Measurements from ENCODE around the gene MELK.

Gene MELK

GRCh38 chr9:36665921-36666431 is 93.3 kb downstream of the MELK start:
- peaks cover 9% of the 10 kb centered on the region for H3K4me1 ChIP-seq (ENCODE audit: control insufficient read depth, insufficient read depth, low read length, poor library complexity, severe bottlenecking)
- no peak overlapping the region for H3K4me3 ChIP-seq (ENCODE audit: extremely low read depth, insufficient read depth, low read length, poor library complexity, severe bottlenecking)
- peaks cover 54% of the 10 kb centered on the region for H3K36me3 ChIP-seq (ENCODE audit: control insufficient read depth, insufficient read depth, low read length)
- peak overlapping the region; percentile 41 for H3K27ac ChIP-seq (ENCODE audit: low read depth, low read length, severe bottlenecking)
- WGBS, 2 experiments (ENCODE audit: insufficient coverage in 2 of 2): 95 to 96% methylated on average over 3 of the region's 3 CpGs
- H3K9me3 ChIP-seq (ENCODE audit: control insufficient read depth, low read length): no peaks in the 10 kb centered on the region

- no peaks in the 10 kb centered on the region for H3K9me3 ChIP-seq (ENCODE audit: control insufficient read depth, low read length)
- peaks cover 77% of the 10 kb centered on the region for H3K36me3 ChIP-seq (ENCODE audit: control insufficient read depth, insufficient read depth, low read length)
- H3K27ac ChIP-seq (ENCODE audit: low read depth, low read length, severe bottlenecking): no peak overlapping the region
- peaks cover under 1% of the 10 kb centered on the region for H3K4me1 ChIP-seq (ENCODE audit: control insufficient read depth, insufficient read depth, low read length, poor library complexity, severe bottlenecking)
- WGBS, 2 experiments (ENCODE audit: insufficient coverage in 2 of 2): 100% methylated on average over 3 of the region's 3 CpGs
- no peak overlapping the region for H3K4me3 ChIP-seq (ENCODE audit: extremely low read depth, insufficient read depth, low read length, poor library complexity, severe bottlenecking)
Observed at GRCh38 chr9:36671561-36671960, 98.9 kb downstream of the MELK start.

GRCh38 chr9:36676091-36676490 is 103.4 kb downstream of the MELK start:
- Histone ChIP-seq H3K9me3 (ENCODE audit: control insufficient read depth, low read length) (no peaks in the 10 kb centered on the region), H3K27ac (ENCODE audit: low read depth, low read length, severe bottlenecking) (no peak overlapping the region), H3K36me3 (ENCODE audit: control insufficient read depth, insufficient read depth, low read length) (peaks cover 76% of the 10 kb centered on the region), H3K4me1 (ENCODE audit: control insufficient read depth, insufficient read depth, low read length, poor library complexity, severe bottlenecking) (no peaks in the 10 kb centered on the region), H3K4me3 (ENCODE audit: extremely low read depth, insufficient read depth, low read length, poor library complexity, severe bottlenecking) (no peak overlapping the region)
- WGBS, 2 experiments (ENCODE audit: insufficient coverage in 2 of 2): 80 to 100% methylated on average over 1 of the region's 1 CpG

- H3K9me3 ChIP-seq (ENCODE audit: control insufficient read depth, low read length): no peaks in the 10 kb centered on the region
- no peak overlapping the region for H3K4me3 ChIP-seq (ENCODE audit: extremely low read depth, insufficient read depth, low read length, poor library complexity, severe bottlenecking)
- 97 to 100% methylated on average over 5 to 7 of the region's 8 CpGs for WGBS, 2 experiments (ENCODE audit: insufficient coverage in 2 of 2)
- no peak overlapping the region for H3K27ac ChIP-seq (ENCODE audit: low read depth, low read length, severe bottlenecking)
- peaks cover 68% of the 10 kb centered on the region for H3K36me3 ChIP-seq (ENCODE audit: control insufficient read depth, insufficient read depth, low read length)
- H3K4me1 ChIP-seq (ENCODE audit: control insufficient read depth, insufficient read depth, low read length, poor library complexity, severe bottlenecking): no peaks in the 10 kb centered on the region
Observed at GRCh38 chr9:36676778-36677485, 104.2 kb downstream of the MELK start.

GRCh38 chr9:36677611-36678010 is 104.9 kb downstream of the MELK start:
- no peak overlapping the region for H3K4me3 ChIP-seq (ENCODE audit: extremely low read depth, insufficient read depth, low read length, poor library complexity, severe bottlenecking)
- no CpG with 5 or more reads among the region's 2 CpGs for WGBS, 2 experiments (ENCODE audit: insufficient coverage in 2 of 2)
- H3K27ac ChIP-seq (ENCODE audit: low read depth, low read length, severe bottlenecking): no peak overlapping the region
- H3K9me3 ChIP-seq (ENCODE audit: control insufficient read depth, low read length): no peaks in the 10 kb centered on the region
- H3K4me1 ChIP-seq (ENCODE audit: control insufficient read depth, insufficient read depth, low read length, poor library complexity, severe bottlenecking): no peaks in the 10 kb centered on the region
- H3K36me3 ChIP-seq (ENCODE audit: control insufficient read depth, insufficient read depth, low read length): peaks cover 62% of the 10 kb centered on the region

GRCh38 chr9:36679710-36680109 is 107.0 kb downstream of the MELK start:
- H3K27ac ChIP-seq (ENCODE audit: low read depth, low read length, severe bottlenecking): no peak overlapping the region
- H3K36me3 ChIP-seq (ENCODE audit: control insufficient read depth, insufficient read depth, low read length): peaks cover 44% of the 10 kb centered on the region
- no peaks in the 10 kb centered on the region for H3K4me1 ChIP-seq (ENCODE audit: control insufficient read depth, insufficient read depth, low read length, poor library complexity, severe bottlenecking)
- H3K9me3 ChIP-seq (ENCODE audit: control insufficient read depth, low read length): no peaks in the 10 kb centered on the region
- H3K4me3 ChIP-seq (ENCODE audit: extremely low read depth, insufficient read depth, low read length, poor library complexity, severe bottlenecking): no peak overlapping the region
- 80 to 100% methylated on average over 1 of the region's 2 CpGs for WGBS, 2 experiments (ENCODE audit: insufficient coverage in 2 of 2)

- no peaks in the 10 kb centered on the region for H3K4me1 ChIP-seq (ENCODE audit: control insufficient read depth, insufficient read depth, low read length, poor library complexity, severe bottlenecking)
- 89 to 100% methylated on average over 1 of the region's 3 CpGs for WGBS, 2 experiments (ENCODE audit: insufficient coverage in 2 of 2)
Observed at GRCh38 chr9:36686471-36686870, 113.8 kb downstream of the MELK start.

GRCh38 chr9:36690412-36691168 is 117.9 kb downstream of the MELK start:
- Histone ChIP-seq H3K4me1 (ENCODE audit: control insufficient read depth, insufficient read depth, low read length, poor library complexity, severe bottlenecking) (no peaks in the 10 kb centered on the region), H3K27ac (ENCODE audit: low read depth, low read length, severe bottlenecking) (no peak overlapping the region), H3K4me3 (ENCODE audit: extremely low read depth, insufficient read depth, low read length, poor library complexity, severe bottlenecking) (no peak overlapping the region), H3K9me3 (ENCODE audit: control insufficient read depth, low read length) (no peaks in the 10 kb centered on the region), H3K36me3 (ENCODE audit: control insufficient read depth, insufficient read depth, low read length) (no peaks in the 10 kb centered on the region)
- WGBS, 2 experiments (ENCODE audit: insufficient coverage in 2 of 2): no CpG with 5 or more reads among the region's 1 CpG

More at GRCh38 chr9:36686471-36686870, 113.8 kb downstream of the MELK start:
- H3K4me3 ChIP-seq (ENCODE audit: extremely low read depth, insufficient read depth, low read length, poor library complexity, severe bottlenecking): no peak overlapping the region
- no peaks in the 10 kb centered on the region for H3K36me3 ChIP-seq (ENCODE audit: control insufficient read depth, insufficient read depth, low read length)
- H3K9me3 ChIP-seq (ENCODE audit: control insufficient read depth, low read length): no peaks in the 10 kb centered on the region
- no peak overlapping the region for H3K27ac ChIP-seq (ENCODE audit: low read depth, low read length, severe bottlenecking)

GRCh38 chr9:36691671-36692070 is 119.0 kb downstream of the MELK start:
- H3K4me3 ChIP-seq (ENCODE audit: extremely low read depth, insufficient read depth, low read length, poor library complexity, severe bottlenecking): no peak overlapping the region
- no peaks in the 10 kb centered on the region for H3K9me3 ChIP-seq (ENCODE audit: control insufficient read depth, low read length)
- H3K36me3 ChIP-seq (ENCODE audit: control insufficient read depth, insufficient read depth, low read length): no peaks in the 10 kb centered on the region
- H3K4me1 ChIP-seq (ENCODE audit: control insufficient read depth, insufficient read depth, low read length, poor library complexity, severe bottlenecking): no peaks in the 10 kb centered on the region
- no peak overlapping the region for H3K27ac ChIP-seq (ENCODE audit: low read depth, low read length, severe bottlenecking)

- Histone ChIP-seq H3K27ac (ENCODE audit: low read depth, low read length, severe bottlenecking) (no peak overlapping the region), H3K36me3 (ENCODE audit: control insufficient read depth, insufficient read depth, low read length) (no peaks in the 10 kb centered on the region), H3K4me1 (ENCODE audit: control insufficient read depth, insufficient read depth, low read length, poor library complexity, severe bottlenecking) (no peaks in the 10 kb centered on the region), H3K4me3 (ENCODE audit: extremely low read depth, insufficient read depth, low read length, poor library complexity, severe bottlenecking) (no peak overlapping the region), H3K9me3 (ENCODE audit: control insufficient read depth, low read length) (peaks cover 10% of the 10 kb centered on the region)
- WGBS, 2 experiments (ENCODE audit: insufficient coverage in 2 of 2): 65 to 70% methylated on average over 2 to 3 of the region's 3 CpGs
Observed at GRCh38 chr9:36698984-36699383, 126.3 kb downstream of the MELK start.

- no peak overlapping the region for H3K4me3 ChIP-seq (ENCODE audit: extremely low read depth, insufficient read depth, low read length, poor library complexity, severe bottlenecking)
- peaks cover under 1% of the 10 kb centered on the region for H3K9me3 ChIP-seq (ENCODE audit: control insufficient read depth, low read length)
Observed at GRCh38 chr9:36704148-36704547, 131.5 kb downstream of the MELK start.

More at GRCh38 chr9:36704148-36704547, 131.5 kb downstream of the MELK start:
- no peak overlapping the region for H3K27ac ChIP-seq (ENCODE audit: low read depth, low read length, severe bottlenecking)
- H3K4me1 ChIP-seq (ENCODE audit: control insufficient read depth, insufficient read depth, low read length, poor library complexity, severe bottlenecking): no peaks in the 10 kb centered on the region
- no peaks in the 10 kb centered on the region for H3K36me3 ChIP-seq (ENCODE audit: control insufficient read depth, insufficient read depth, low read length)

Measured in mesodermal cell (in vitro differentiated cells).